ENCODE measurements around the gene MYL10. TPM values are rescaled to one million over a fixed set of nuclear protein-coding genes. Genes with fewer than 3 reads are reported as not detected.

MYL10 gene
- total and polyA plus RNA-seq, 2 of the 13 experiments (the other 11 are each of a cell fraction or from before 2014, with no cell fraction given) = not detected

GRCh38 chr7:101602484-101603241, 26.4 kb downstream of the MYL10 start:
- Histone ChIP-seq H3K4me3 (replicated peaks in 1 of 3; ENCODE audit: insufficient read depth in 1 of 3, low read depth in 2 of 3, low read length in 3 of 3) (peak overlapping the region in 1 of 3 experiments; percentile 55; a peak in 1 of 6 replicates), H3K9me3 (ENCODE audit: low read length) (no peaks in the 10 kb centered on the region), H3K4me1 (ENCODE audit: insufficient read depth, low read length) (peaks cover 47% of the 10 kb centered on the region), H2AFZ (ENCODE audit: low read length) (no peak overlapping the region), H3K9ac (ENCODE audit: insufficient read depth, low read depth, low read length) (no peak overlapping the region), H3K4me2 (ENCODE audit: low read depth, low read length) (peak overlapping the region; percentile 83), H3K36me3 (replicated peaks in 1 of 2; ENCODE audit: control insufficient read depth in 1 of 2, insufficient read depth in 2 of 2, low read length in 2 of 2) (no peaks in the 10 kb centered on the region), H3K27ac (ENCODE audit: extremely low read length, insufficient read depth, low read length) (no peak overlapping the region), H3K79me2 (ENCODE audit: insufficient read depth, low read length) (no peaks in the 10 kb centered on the region), H4K20me1 (ENCODE audit: insufficient read depth, low read length) (no peaks in the 10 kb centered on the region), H3K27me3 (ENCODE audit: control insufficient read depth in 1 of 2, insufficient read depth in 2 of 2, low read length in 2 of 2) (peaks cover 0 to 21% of the 10 kb centered on the region in 2 experiments; a peak in 3 of 5 replicates)
- FAIRE-seq (peak; percentile 67), DNase-seq (ENCODE audit: low spot score) (peak; percentile 72), ATAC-seq (peak; percentile 86)
- ChIA-PET CTCF (ENCODE audit: low intra/inter-chr PET ratio, low total read pairs) (interaction anchor here (1.0 to 1.6 kb wide), 2 partner anchors 212 to 670 kb away, joined by 4 to 6 read pairs; no protein-coding TSS in a partner anchor), POLR2A (no interaction called here)
- no TSS peak for BruUV-seq (replicated peaks)
- in situ Hi-C loops (cut with HindIII; ENCODE audit: extremely low pct_ligation_motif_present, low pct_unique_long_range_greater_than_20kb) = loop anchor here (5.0 kb wide), 2 partner anchors 60 to 210 kb away; no protein-coding TSS in a partner anchor
- intact Hi-C loops (cut with micrococcal nuclease; ENCODE audit: unreplicated experiment) = loop anchor here (1.0 to 5.0 kb wide), 3 partner anchors 60 to 210 kb away; no protein-coding TSS in a partner anchor
- WGBS (ENCODE audit: low lambda C conversion rate) = 66% methylated on average over 4 of the region's 25 CpGs
- TF ChIP-seq HNRNPK (IDR thresholded peaks at IDR 0.05; ENCODE audit: low read depth, low read length, poor library complexity, severe bottlenecking) (no peak), SMAD3 (CRISPR knock-in tag; IDR thresholded peaks at IDR 0.05) (no peak), HOXA5 (CRISPR knock-in tag; IDR thresholded peaks at IDR 0.05) (no peak), PLSCR1 (CRISPR knock-in tag; IDR thresholded peaks at IDR 0.05; ENCODE audit: borderline replicate concordance) (no peak), SOX5 (CRISPR knock-in tag; IDR thresholded peaks at IDR 0.05; ENCODE audit: borderline replicate concordance) (0 out of 2 replicates have a peak, but pooled peaks have one; percentile 13), ZNF883 (CRISPR knock-in tag; IDR thresholded peaks at IDR 0.05; ENCODE audit: not compliant biosample characterization) (no peak), MEIS2 (CRISPR knock-in tag; IDR thresholded peaks at IDR 0.05) (0 out of 2 replicates have a peak, but pooled peaks have one; percentile 19), ZNF124 (CRISPR knock-in tag; IDR thresholded peaks at IDR 0.05) (peak; percentile 52; the same call in 1 of the 2 replicates), CEBPB (IDR thresholded peaks at IDR 0.05; ENCODE audit: borderline replicate concordance, low read depth, low read length) (no peak), NFE2 (CRISPR knock-in tag; IDR thresholded peaks at IDR 0.05) (no peak), XRCC5 (optimal IDR thresholded peaks at IDR 0.05; ENCODE audit: low read length) (peak; percentile 71), ARID3A (IDR thresholded peaks at IDR 0.05; ENCODE audit: low read depth, low read length) (no peak), KLF16 (CRISPR knock-in tag; IDR thresholded peaks at IDR 0.05) (peak in 1 of 2 experiments; percentile 54; a peak in 1 of 4 replicates), FOSL2 (CRISPR knock-in tag; IDR thresholded peaks at IDR 0.05) (peak; percentile 46), NFYC (CRISPR knock-in tag; IDR thresholded peaks at IDR 0.05) (no peak), PBX2 (CRISPR knock-in tag; IDR thresholded peaks at IDR 0.05) (no peak), TSC22D2 (CRISPR knock-in tag; IDR thresholded peaks at IDR 0.05; ENCODE audit: borderline replicate concordance) (no peak), RBM39 (IDR thresholded peaks at IDR 0.05; ENCODE audit: low read depth, low read length, poor library complexity, severe bottlenecking) (peak; percentile 28), ZNF317 (CRISPR knock-in tag; IDR thresholded peaks at IDR 0.05) (no peak), ZNF674 (CRISPR knock-in tag; IDR thresholded peaks at IDR 0.05; ENCODE audit: low read depth) (no peak), TCF7L2 (IDR thresholded peaks at IDR 0.05; ENCODE audit: low read depth, low read length) (no peak)

All from HepG2 (cell line).